GM21717 (cell line): ENCODE measurements around the gene APOF.
"Not testable (repeated sequence)": the region's sequence is repeated elsewhere in the genome, so short reads cannot be mapped to it uniquely, and the experiment has no call there.

ENCODE experiments used
- ATAC-seq: cut with Tn5 transposase; IDR thresholded peaks from one replicate; pipeline ENCODE4 v1.9.1; 2021; ENCODE audit warnings: mild to moderate bottlenecking, moderate library complexity; ENCODE audit not compliant: unreplicated experiment

APOF gene

DNA sequence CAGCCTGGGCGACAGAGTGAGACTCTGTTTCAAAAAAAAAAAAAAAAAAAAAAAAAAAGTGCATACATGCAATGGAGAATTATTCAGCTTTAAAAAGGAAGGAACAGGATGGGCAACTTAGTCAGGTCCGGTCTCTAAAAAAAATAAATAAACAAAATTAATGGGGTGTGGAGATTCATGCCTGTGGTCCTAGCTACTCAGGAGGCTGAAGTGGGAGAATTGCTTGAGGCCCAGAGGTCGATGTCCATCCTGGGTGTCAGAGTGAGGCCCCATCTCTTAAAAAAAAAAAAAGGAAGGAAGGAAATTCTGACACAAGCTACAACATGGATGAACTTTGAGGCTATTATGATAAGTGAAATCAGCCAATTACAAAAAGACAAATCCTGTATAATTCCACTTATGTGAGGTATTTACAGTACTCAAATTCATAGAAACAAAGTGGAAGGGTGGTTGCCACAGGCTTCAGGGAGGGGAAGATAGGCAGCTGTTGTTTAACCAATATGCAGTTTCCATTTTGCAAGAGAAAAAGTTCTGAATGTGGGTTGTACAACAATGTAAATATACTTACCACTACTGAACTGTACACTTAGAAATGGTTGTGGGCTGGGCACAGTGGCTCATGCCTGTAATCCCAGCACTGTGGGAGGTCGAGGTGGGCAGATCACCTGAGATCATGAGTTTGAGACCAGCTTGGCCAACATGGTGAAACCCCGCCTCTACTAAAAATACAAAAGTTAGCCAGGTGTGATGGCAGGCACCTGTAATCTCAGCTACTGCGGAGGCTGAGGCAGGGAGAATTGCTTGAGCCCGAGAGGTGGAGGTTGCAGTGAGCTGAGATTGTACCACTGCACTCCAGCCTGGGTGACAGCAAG lies 12.3 kb upstream of the APOF start:
- ATAC-seq = no peak

DNA sequence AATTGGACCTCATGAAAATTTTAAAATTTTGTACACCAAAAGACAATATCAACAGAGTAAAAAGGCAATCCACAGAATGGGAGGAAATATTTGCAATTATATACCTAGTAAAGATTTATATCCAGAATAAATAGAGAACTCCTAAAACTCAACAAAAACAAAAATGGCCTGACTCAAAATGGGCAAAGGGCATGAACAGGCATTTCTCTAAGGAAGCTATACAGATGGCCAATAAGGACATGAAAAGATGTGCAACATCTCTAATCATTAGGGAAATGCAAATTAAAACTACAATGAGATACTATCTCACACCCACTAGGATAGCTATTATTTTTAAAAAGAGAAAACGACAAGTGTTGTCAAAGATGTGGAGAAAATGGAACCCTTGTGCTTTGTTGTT lies 10.9 kb upstream of the APOF start:
- no peak for ATAC-seq

DNA sequence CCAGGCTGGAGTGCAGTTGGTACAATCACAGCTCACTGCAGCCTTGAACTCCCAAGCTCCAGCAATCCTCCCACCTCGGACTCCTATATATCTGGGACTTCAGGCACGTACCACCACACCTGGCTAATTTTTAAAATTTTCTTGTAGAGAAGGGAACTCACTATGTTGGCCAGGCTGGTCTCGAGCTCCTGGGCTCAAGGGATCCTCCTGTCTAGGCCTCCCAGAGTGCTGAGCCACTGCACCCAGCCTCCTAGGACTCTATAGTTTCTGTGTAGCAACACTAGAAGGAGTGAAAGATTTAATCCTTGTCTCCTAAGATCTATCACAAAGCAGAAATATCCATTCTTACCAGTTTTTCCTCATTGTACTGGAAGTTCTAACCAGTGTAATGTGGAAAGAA lies 4.3 kb upstream of the APOF start:
- no peak for ATAC-seq

DNA sequence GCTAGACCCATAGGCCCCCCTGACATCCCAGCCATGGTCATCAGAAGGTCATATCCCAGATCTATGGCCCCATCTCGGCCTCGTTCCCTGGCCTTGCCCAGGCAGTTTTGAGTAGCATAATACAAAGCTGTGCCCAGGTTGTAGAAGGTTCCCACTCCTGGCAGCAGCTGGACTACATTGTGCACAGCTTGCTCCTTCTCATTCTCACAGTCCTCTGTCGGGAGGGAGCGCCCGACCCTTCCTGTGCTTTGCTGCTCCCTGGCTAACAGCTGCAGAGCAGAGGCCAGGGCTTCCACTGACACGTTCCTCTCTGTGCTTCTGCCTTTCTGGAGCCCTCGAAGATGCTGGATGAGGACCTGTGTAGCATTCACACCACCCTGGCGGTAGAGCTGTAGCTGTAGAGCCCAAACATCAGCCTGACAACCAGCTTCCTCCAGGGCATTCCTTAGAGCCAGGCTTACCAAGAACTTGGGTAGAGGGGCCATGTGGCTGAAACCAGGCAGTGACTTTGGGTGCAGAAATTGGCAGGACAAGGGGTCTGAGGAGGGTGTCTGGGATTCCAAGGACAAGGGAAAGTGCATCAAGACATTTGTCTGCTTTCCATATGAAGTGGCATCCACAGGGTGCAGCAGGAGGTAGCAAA lies 1.0 kb downstream of the APOF start:
- ATAC-seq = no peak

DNA sequence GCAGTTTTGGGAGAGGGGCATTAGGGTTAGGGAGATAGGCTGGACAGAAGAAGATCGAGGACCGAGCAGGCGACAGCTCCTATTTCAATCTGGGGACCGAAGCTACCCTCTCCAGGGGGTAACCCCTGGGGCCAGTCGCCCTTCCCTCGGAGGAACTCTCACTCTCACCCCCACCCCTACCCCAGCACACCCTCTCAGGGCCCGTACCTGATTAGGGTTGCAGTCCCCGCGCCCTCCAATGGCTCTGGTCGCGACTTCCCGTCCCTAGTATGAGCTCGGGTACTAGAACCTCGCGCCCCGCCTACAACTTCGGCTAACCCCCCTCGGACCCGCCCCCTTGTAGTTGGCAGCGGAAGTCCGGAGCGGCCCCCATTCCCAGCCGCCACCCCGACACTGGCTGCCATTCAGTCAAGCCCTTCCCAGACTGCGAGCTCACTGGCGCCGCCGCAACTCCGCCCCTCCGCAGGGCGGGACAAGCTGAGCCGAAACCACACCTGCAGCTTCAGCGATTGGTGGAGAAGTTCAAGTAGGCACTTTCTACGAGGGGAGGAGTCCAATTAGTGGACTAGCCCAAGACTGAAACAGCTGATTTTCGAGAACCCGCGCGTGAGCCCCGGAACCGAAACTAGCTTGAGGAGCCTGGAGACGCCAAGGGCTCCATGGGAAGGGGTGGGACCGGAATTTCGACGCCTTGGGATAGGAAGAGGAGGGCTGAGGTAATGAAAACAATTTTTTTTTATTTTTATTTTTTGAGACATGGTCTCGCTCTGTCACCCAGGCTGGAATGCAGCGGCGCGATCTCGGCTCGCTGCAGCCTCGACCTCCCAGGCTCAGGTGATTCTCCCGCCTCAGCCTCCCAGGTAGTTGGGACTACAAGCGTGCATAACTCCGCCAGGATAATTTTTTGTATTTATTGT lies 2.5 kb downstream of the APOF start, which contains the start of gene STAT2:
STAT2 (minus strand) TSS at position 257 of the 917 bp plus-strand sequence. CDS start 3,536 bp downstream, outside the sequence.
- ATAC-seq = peak; percentile 91

DNA sequence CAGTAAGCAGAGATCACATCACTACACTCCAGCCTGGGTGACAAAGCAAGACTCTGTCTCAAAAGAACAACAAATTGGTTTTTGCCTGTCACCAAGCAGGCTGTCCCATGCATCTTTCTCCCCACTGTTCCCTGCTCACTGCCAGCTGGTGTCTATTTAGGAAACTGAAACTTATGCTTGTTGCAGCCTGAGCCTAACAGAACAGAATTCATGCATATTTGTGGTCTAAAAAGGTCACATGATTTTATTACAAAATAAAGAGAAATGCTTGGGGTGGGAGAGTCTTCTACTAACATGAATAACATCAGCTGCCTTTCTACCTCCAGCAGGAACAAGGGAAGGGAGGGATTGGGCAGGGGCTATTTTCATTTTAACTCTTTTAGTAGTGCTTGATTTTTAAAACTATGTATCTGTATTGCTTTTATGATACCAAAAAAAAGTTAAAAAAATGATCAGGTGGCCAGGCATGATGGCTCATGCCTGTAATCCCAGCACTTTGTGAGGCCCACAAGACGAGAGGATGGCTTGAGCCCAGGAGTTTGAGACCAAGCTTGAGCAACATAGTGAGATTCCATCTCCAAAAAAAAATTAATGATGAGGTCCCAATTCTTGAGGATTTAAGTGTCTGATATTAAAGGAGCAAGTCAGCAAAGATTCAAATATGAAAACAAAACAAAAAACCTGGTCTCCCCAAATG lies 3.7 kb downstream of the APOF start:
- no peak for ATAC-seq

DNA sequence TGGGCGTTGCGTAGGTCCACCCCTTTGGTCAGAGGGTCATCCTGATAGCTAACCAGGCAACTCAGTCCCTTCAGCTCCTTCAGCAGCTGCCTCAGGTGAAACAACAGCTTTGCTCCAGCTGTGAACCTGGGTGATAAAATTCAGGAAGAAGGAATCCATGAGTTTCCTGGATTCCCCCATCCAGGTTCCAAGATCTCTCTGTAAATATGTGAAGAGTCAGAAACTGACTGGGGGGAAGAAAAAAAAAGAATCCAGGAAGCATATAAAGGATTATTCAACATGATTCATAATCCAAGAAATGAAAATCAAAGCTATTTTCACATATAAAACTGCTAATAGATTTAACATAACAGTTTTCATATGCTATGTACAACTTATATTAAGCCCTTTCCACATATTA lies 11.3 kb downstream of the APOF start:
- ATAC-seq = no peak

DNA sequence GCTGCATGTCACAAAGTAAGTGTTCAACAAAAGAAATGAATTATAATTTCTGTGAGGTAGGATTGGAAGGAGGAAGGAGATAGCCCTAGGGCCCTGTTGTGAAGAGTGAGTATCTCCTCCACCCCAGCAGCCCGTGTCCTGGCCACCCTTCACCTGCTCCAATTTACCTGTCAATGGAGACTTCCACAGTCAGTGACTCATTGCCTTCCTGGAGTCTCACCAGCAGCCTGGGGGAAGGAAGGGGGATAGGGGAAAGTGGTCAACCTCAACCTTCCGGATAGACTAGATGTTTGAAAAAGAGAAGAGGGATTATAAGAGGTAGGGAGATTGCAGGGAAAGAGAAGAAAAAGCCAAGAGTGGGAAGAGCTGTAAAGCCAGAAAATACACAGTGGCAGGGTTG lies 12.0 kb downstream of the APOF start:
- ATAC-seq = no peak

DNA sequence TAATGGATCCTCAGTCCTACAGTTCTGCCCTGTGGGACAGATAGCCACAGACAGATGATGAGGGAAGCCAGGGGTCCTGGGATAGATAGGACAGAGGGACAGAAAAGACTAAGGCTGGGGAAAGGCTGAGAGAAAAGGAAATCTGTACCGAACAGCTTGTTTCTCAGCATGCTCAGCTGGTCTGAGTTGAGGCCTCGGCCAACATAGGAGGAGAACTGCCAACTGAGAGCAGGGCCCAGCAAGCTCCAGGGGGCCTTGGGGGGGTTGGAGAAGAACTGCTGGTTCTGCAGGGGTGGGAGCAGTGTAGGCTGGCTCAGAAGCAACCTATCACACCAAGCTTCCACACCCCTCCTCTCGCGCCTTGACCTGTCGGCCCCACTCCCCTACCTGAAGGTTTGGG lies 13.9 kb downstream of the APOF start:
- ATAC-seq = no peak

DNA sequence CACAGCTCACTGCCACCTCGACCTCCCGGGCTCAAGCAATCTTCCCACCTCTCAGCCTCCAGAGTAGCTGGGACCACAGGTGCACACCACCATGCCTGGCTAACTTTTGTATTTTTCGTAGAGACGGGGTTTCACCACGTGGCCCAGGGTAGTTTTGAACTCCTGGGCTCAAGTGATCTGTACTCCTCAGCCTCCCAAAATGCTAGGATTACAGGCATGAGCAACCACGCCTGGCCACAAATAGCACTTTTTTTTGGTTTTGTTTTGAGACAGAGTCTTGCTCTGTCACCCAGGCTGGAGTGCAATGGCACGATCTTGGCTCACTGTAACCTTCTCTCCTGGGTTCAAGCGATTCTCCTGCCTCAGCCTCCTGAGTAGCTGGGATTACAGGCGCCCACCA lies 15.4 kb downstream of the APOF start:
- ATAC-seq = not testable (repeated sequence)

DNA sequence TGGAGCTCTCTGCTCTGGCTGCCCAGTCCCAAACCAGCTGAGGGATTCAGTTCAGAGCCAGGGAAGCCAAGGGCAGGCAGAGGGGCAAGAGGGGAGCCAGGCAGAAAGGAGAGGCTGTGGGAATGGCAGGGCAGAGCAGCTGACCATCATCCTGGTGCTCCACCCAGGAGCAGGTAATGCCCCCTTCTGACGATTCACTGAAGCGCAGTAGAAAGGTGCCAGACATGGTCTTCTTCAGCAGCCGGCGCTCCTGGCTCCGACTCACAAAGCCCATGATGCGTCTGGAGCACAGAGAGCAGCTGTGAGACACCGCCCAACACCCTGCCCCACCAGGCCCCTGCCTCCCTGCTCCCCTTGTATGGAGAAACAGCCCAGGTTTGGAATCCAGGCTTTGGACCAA lies 16.0 kb downstream of the APOF start:
- ATAC-seq = no peak

DNA sequence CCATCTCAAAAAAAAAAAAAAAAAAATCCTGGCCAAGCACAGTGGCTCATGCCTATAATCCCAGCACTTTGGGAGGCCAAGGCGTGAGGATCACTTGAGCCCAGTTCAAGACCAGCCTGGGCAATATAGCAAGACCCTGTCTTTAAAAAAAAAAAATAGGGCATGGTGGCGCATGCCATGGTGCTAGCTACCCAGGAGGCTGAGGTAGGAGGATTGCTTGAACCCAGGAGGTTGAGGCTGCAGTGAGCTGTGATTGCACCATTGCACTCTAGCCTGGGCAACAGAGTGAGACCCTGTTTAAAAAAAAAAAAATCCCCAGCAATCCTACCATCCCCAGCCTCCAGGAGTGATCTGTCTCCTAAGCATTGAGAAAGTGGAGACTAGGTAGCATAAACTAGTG lies 20.4 kb downstream of the APOF start:
- not testable (repeated sequence) for ATAC-seq

DNA sequence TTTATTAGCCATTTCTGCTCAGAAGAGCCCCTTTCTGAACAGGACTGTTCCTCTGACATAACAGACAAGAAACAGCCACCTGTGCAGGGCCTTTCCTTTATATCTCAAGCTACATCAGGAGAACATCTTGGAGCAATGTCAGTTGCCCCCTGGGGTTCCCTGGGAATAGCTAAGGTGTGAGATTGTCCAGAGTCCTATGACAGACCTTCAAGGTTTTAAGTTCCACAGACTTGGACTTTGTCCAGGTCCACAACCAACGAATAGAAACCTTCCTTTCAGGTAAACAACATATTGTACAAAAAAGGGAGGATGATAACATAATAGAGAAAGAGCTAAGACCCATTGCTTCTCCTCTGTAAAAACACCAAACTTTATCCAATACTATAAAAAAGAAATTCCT lies 21.0 kb downstream of the APOF start:
- ATAC-seq = no peak

DNA sequence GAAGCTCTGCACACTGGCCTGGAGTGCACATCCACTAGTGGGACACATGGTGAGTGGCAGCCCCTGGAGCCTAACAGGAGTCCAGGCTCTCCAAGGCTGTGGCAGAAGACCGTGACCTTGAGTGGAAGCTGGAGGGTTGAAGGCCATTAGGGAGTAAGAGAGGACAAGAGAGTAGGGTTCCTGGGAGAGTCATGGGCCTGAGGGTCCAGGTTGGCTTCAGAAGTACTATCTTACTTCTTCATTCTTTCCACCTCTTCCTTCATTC lies 23.6 kb downstream of the APOF start:
- ATAC-seq = no peak

DNA sequence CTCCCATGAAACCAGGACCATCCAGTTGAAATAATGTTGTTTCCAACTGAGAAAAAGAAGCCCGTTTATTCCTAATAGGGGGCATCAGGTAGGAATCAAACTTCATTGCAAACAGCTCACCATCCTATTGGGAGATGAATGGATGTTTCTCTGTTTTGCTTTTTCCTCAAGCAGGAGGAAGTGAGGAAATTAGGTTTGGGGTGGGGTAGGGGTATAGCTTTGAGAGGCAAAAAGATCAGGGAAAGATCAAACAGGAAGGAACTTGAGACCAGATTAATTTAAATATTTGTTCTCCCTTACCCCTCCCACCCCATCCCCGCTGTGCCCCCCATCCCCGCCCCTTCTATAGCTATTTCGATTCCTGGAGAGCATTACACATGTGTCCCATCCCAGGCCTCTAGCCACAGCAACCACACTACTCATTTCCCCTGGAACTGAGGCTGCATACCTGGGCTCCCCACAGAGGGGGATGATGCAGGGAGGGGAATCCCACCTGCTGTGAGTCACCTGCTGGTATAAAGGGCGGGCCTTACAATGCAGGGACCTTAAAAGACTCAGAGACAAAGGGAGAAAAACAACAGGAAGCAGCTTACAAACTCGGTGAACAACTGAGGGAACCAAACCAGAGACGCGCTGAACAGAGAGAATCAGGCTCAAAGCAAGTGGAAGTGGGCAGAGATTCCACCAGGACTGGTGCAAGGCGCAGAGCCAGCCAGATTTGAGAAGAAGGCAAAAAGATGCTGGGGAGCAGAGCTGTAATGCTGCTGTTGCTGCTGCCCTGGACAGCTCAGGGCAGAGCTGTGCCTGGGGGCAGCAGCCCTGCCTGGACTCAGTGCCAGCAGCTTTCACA lies 24.1 kb downstream of the APOF start, which contains the start of gene IL23A:
IL23A (plus strand) TSS at position 577 of the 850 bp plus-strand sequence; CDS start at position 738, 161 bp downstream.
- peak; percentile 41 for ATAC-seq

DNA sequence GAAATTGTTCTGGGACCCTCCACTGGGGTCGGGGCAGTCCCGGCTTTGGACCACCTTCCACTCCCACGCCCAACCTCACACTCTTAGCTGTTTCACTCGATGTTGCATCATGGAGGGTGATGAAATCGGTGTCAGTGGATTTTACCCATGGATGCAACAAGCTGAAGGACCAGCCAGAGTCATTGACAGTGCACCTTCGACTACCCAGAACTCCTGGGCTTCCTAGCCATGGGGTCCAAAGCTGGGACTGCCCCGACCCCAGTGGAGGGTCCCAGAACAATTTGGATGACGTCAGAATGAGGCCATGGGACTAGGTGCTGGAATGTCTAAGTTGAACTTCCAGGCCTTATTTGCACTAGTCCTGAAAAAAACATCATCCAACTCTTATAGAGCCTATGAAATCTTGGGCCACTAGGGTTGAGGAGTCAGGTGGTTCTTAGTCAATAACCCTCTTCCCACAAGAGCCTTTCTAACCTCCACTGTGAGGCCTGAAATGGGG lies 24.9 kb downstream of the APOF start:
- ATAC-seq = no peak

DNA sequence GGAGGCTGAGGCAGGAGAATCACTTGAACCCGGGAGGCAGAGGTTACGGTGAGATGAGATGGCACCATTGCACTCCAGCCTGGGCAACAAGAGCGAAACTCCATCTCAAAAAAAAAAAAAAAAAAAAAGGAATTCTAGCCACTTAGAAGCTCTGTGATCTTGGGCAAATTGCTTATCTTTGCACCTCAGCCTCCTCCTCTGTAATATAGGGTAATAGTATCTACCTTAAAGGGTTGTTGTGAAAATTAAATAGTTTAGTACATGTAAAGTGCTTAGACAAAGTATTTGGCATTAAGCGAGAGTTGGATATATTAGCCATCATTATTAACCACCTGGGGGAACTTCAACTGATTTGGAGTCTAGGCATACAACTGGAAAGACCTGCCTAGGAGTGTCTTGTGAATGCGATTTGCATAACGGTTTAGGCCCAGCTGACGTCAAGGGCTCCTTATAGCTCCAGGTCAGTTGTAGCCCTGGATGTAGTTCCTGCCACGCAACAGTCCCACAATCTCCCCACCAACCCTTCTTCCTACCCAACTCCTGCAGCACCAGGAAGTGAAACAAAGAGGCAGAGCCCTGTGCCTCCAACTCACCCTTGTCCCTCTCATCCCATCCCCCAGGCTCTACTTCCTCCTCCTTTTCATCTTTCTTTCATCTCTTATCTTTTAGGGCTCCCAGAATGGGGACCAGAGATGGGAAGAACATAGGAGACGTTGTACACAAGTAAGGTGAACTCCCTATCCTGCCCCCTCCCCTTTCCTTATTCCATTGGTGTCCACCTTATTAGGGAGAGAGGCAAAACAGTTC lies 26.1 kb downstream of the APOF start:
- ATAC-seq = no peak

DNA sequence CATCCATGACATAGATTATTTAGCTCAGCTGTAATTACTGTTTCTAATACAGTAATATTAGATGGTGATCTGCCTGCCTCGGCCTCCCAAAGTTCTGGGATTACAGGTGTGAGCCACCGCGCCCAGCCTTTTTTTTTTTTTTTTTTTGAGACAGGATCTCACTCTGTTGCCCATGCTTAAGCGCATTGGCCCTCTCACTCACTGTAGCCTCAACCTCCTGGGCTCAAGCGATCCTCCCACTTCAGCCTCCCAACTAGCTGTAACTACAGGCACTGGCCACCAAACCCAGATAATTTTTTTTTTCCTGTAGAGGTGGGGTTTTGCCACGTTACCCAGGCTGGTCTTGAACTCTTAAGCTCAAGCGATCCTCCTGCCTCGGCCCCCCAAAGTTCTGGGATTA lies 27.1 kb downstream of the APOF start:
- ATAC-seq = not testable (repeated sequence)

DNA sequence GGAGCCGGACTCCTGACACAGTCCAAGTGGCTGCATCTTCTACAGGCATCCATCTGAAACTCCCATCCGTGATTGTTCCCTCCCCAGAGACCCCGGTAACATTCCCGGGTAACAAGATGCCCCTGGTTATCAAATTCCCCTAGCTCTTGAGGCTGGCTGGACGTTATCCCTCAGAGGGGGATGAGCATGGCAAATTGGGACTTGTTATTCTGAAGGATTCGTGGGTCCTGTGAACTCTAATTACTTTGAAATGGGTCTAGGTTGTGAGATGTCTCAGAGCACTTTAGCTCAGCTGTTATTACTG lies 28.2 kb downstream of the APOF start:
- ATAC-seq = no peak
